ENCODE results near the gene ABCA8. TPM values are rescaled to one million over a fixed set of nuclear protein-coding genes. Genes with fewer than 3 reads are reported as not detected.

Gene ABCA8
- 1.3 and 1.4 TPM in 2 replicates for total RNA-seq

GRCh38 chr17:68955181-68955841 lies at the start of gene ABCA8:
ABCA8 (minus strand) TSS chr17:68955392; CDS start chr17:68942034, 13,358 bp downstream.

Other genes starting within 250 kb of the ABCA8 start
- 6.4 and 8.5 TPM in 2 replicates for gene ABCA9, start 105.5 kb upstream of the ABCA8 start, total RNA-seq
- gene ABCA6, start 186.5 kb upstream of the ABCA8 start, total RNA-seq: 34.3 and 51.7 TPM in 2 replicates